Testis (tissue), 3 donors: ENCODE results near the gene TGIF2. TPM values are rescaled to one million over a fixed set of nuclear protein-coding genes. Genes with fewer than 3 reads are reported as not detected.
A peak's percentile ranks its signal among the peaks of the same experiment; 100 is the strongest.

Experiments
- DNase-seq: peaks from one replicate; pipeline ENCODE4 v3.0.0-alpha.2; 2019
- H3K27ac ChIP-seq, 2 donors: fragments of 200-600 bp; sonication (generic); one replicate each; pipeline ENCODE4 v1.5.1; 2019
- H3K27me3 ChIP-seq: fragments of 200-600 bp; sonication (generic); one replicate; pipeline ENCODE4 v1.5.1; 2019
- H3K36me3 ChIP-seq: fragments of 200-600 bp; sonication (generic); one replicate; pipeline ENCODE4 v1.5.1; 2017; ENCODE audit warnings: low read depth; ENCODE audit errors: missing control alignments
- H3K4me1 ChIP-seq: fragments of 200-600 bp; sonication (generic); one replicate; pipeline ENCODE4 v1.5.1; 2019
- H3K4me3 ChIP-seq, 2 donors: fragments of 200-600 bp; sonication (generic); one replicate each; pipeline ENCODE4 v1.5.1; 2017 to 2019
- H3K9me3 ChIP-seq: fragments of 200-600 bp; sonication (generic); one replicate; pipeline ENCODE4 v1.5.1; 2017
- POLR2A ChIP-seq: fragments of 450-650 bp; IDR thresholded peaks from one replicate; pipeline ENCODE4 v1.6.1; 2017; ENCODE audit warnings: antibody characterized with exemption, mild to moderate bottlenecking, moderate library complexity
- WGBS, 2 donors: methylation state at CpG; one replicate each; pipeline ENCODE4 v1.1.5; 2018; 5-methylcytosine and 5-hydroxymethylcytosine counted together
- intact Hi-C: fragments of 100-400 bp; cut with DNase I; formaldehyde crosslinking; loops from one replicate; pipeline ENCODE4 v1.15.1; 2023; ENCODE audit warnings: low total_unique reads
- polyA plus RNA-seq: library from polyadenylated mRNA; stranded (reverse); fragments of 350-450 nt; fragmentation: Illumina TruSeq; extraction: RNeasy Lipid Tissue Mini Kit (QIAGEN cat#74804); gene quantifications from one replicate; pipeline ENCODE4 v1.2.3, GENCODE V29; 2014; ENCODE audit warnings: low read depth, low replicate concordance; ENCODE audit not compliant: insufficient read depth
- total RNA-seq, 2 donors: library from RNA; depleted of rRNA; stranded (reverse); fragments of >200 nt; gene quantifications; one replicate each; pipeline ENCODE4 v1.2.3, GENCODE V29; 2016
- TF ChIP-seq, protein P1 (sequence below), 3 experiments: fragments of 450-650 bp in 2 of 3; fragments of 200-600 bp in 1 of 3; sonication (generic) in 1 of 3; IDR thresholded peaks; one replicate each; pipeline ENCODE4 v1.5.1; 2016 to 2019; ENCODE audit warnings: antibody characterized with exemption in 3 of 3, mild to moderate bottlenecking in 2 of 3, moderate library complexity in 1 of 3

The TGIF2 gene
- total and polyA plus RNA-seq, 3 donors from 2014 or later, result 24.0 to 37.2 (median 34.3) TPM

DNA sequence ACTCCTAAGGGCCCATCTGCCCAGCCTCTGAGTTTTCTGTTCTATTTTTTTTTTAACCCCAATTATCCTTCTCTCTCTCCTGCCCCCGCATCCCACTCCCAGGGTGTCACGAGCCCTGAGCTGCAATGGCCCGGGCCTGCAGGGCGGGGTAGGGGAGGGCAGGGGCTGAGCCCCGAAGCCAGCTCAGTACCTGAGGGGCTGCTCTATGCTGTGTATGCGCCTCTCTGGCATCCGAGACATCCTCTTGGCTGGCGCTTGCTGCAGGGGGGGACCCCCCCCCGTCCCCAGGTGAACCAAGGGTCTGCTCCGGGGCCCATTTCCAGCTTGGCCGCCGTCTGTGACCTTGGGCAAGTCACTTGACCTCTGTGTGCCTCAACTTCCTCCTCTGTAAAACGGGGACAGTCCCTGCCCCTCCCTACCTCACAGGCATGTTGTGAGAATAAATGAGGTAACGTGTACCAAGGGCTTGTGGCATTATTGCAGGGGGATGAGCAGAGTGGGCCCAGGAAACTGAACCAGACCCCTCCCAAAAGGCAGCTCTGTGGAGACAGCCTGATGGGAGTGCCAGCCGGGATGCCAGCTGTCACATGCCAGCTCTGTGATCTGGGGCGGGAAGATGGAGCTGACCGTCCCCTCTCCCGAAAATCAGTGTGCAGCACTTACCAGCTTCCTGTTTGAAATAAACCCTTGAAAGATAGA is 45.1 kb upstream of the TGIF2 start:
- H3K27ac ChIP-seq, result peak overlapping the region; percentile 84 to 88
- no peak overlapping the region for H3K4me3 ChIP-seq
- peaks cover 32% of the 10 kb centered on the region for H3K4me1 ChIP-seq
- H3K36me3 ChIP-seq, result no peaks in the 10 kb centered on the region
- no peaks in the 10 kb centered on the region for H3K27me3 ChIP-seq
- intact Hi-C loops, result no loop called here
- H3K9me3 ChIP-seq, result no peaks in the 10 kb centered on the region
- WGBS, 2 donors, result 68 to 76% methylated on average over 11 to 18 of the region's 18 CpGs
- TF ChIP-seq POLR2A, result no peak
- TF ChIP-seq, protein P1, sequence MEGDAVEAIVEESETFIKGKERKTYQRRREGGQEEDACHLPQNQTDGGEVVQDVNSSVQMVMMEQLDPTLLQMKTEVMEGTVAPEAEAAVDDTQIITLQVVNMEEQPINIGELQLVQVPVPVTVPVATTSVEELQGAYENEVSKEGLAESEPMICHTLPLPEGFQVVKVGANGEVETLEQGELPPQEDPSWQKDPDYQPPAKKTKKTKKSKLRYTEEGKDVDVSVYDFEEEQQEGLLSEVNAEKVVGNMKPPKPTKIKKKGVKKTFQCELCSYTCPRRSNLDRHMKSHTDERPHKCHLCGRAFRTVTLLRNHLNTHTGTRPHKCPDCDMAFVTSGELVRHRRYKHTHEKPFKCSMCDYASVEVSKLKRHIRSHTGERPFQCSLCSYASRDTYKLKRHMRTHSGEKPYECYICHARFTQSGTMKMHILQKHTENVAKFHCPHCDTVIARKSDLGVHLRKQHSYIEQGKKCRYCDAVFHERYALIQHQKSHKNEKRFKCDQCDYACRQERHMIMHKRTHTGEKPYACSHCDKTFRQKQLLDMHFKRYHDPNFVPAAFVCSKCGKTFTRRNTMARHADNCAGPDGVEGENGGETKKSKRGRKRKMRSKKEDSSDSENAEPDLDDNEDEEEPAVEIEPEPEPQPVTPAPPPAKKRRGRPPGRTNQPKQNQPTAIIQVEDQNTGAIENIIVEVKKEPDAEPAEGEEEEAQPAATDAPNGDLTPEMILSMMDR (IDR thresholded peaks at IDR 0.05), result no peak
- DNase-seq, result no peak

DNA sequence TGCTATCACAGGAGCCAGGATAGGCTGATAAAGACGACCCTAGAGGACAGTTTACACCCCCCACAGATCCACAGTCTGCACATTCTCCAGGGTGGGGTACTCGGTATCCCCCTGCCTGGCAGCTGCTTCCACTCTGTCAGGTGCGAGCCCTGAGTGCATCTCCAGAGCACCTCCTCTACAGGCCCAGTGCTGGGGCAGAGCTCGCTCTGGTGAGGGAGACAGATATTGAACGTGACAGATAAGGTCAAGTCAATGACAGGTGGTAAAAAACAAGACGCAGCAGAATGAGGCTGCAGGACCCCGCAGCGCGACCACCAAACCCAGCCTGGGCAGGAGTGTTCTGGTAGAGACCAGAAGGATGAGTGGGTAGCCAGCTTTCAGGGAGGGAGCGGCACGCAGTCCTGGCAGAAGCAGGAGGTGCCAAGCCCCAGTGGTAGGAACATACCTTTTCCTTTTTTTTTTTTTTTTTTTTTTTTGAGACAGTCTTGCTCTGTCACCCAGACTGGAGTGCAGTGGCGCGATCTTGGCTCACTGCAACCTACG is 44.5 kb upstream of the TGIF2 start:
- no peaks in the 10 kb centered on the region for H3K9me3 ChIP-seq
- no peak overlapping the region for H3K4me3 ChIP-seq
- H3K4me1 ChIP-seq, result peaks cover 25% of the 10 kb centered on the region
- 88% methylated on average over 14 of the region's 14 CpGs for WGBS, 2 donors
- TF ChIP-seq, protein P1 (IDR thresholded peaks at IDR 0.05), result no peak
- no peak for TF ChIP-seq POLR2A
- peak overlapping the region; percentile 84 to 88 for H3K27ac ChIP-seq
- DNase-seq, result no peak
- H3K27me3 ChIP-seq, result no peaks in the 10 kb centered on the region
- H3K36me3 ChIP-seq, result no peaks in the 10 kb centered on the region
- intact Hi-C loops, result no loop called here

DNA sequence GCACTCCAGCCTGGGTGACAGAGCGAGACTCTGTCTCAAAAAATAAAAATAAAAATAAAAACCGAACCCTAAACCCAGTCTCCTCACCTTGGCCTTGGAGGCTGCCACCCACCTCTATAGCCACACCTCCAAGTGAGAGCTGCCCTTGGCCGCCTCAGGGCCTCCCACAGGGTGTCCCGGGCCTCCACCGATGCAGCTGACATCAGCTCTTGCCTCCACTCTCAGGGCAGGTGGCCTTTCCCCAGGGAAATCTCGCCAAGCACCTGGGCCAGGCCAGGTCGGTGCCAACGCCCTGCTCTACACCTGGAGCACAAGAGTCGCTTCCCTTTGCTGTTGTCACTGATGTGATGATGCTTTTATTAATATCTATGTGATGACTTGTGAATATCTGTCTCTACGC is 41.0 kb upstream of the TGIF2 start:
- Histone ChIP-seq H3K27me3 (no peaks in the 10 kb centered on the region), H3K27ac (no peak overlapping the region), H3K4me1 (peaks cover 5% of the 10 kb centered on the region), H3K9me3 (no peaks in the 10 kb centered on the region), H3K4me3 (no peak overlapping the region), H3K36me3 (no peaks in the 10 kb centered on the region)
- WGBS, 2 donors, result 80 to 87% methylated on average over 10 of the region's 10 CpGs
- intact Hi-C loops, result no loop called here
- DNase-seq, result no peak
- no peak for TF ChIP-seq POLR2A
- TF ChIP-seq, protein P1 (IDR thresholded peaks at IDR 0.05), result no peak

DNA sequence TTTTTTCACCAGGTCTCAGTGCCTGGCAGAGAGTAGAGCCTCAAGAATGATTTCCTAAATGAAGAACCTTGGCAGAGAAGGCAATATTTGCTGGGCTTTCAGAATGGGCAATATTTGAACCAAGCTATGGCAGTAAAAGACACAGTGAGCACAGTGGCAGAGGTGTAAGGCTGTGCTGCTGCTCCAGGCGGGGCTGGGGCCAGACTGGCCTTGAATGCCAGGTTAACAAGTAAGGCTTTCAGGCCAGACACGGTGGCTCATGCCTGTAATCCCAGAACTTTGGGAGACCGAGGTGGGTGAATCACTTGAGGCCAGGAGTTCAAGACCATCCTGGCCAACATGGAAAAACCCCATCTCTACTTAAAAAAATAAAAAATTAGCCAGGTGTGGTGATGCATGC is 40.6 kb upstream of the TGIF2 start:
- no peak overlapping the region for H3K27ac ChIP-seq
- no peak for DNase-seq
- TF ChIP-seq POLR2A, result no peak
- TF ChIP-seq, protein P1 (IDR thresholded peaks at IDR 0.05), result no peak
- H3K27me3 ChIP-seq, result no peaks in the 10 kb centered on the region
- H3K9me3 ChIP-seq, result no peaks in the 10 kb centered on the region
- WGBS, 2 donors, result 72 to 79% methylated on average over 3 of the region's 3 CpGs
- H3K36me3 ChIP-seq, result no peaks in the 10 kb centered on the region
- no peak overlapping the region for H3K4me3 ChIP-seq
- peaks cover under 1% of the 10 kb centered on the region for H3K4me1 ChIP-seq
- intact Hi-C loops, result no loop called here
